H9 (cell line): ENCODE data around the gene SNRPA1. TPM values are rescaled to one million over a fixed set of nuclear protein-coding genes. Genes with fewer than 3 reads are reported as not detected.

ENCODE experiments used
- DNase-seq: peaks from one replicate; pipeline ENCODE4 v3.0.0-alpha.2; 2017
- H2AFZ ChIP-seq: one replicate; pipeline ENCODE4 v1.6.1; 2013; ENCODE audit warnings: mild to moderate bottlenecking, low read length, control low read depth, moderate library complexity
- H2AK5ac ChIP-seq: 2 replicates; pipeline ENCODE4 v1.6.1; 2013; ENCODE audit warnings: low read length, control low read depth, mixed read lengths; ENCODE audit not compliant: insufficient read length
- H2BK120ac ChIP-seq: one replicate; pipeline ENCODE4 v1.6.1; 2013; ENCODE audit warnings: low read depth, mild to moderate bottlenecking, low read length, control low read depth, inconsistent platforms; ENCODE audit not compliant: poor library complexity, severe bottlenecking
- H2BK12ac ChIP-seq: 2 replicates; pipeline ENCODE4 v1.6.1; 2013; ENCODE audit warnings: low read length, control low read depth, mixed read lengths, low read depth; ENCODE audit not compliant: insufficient read length
- H2BK15ac ChIP-seq: 2 replicates; pipeline ENCODE4 v1.6.1; 2013; ENCODE audit warnings: low read depth, low read length, control low read depth
- H2BK20ac ChIP-seq: one replicate; pipeline ENCODE4 v1.6.1; 2013; ENCODE audit warnings: low read depth, mild to moderate bottlenecking, low read length, control low read depth, inconsistent platforms; ENCODE audit not compliant: poor library complexity, severe bottlenecking
- H2BK5ac ChIP-seq: 2 replicates; pipeline ENCODE4 v1.6.1; 2013; ENCODE audit warnings: low read length, control low read depth, mixed read lengths; ENCODE audit not compliant: insufficient read length
- H3K14ac ChIP-seq: 2 replicates; pipeline ENCODE4 v1.6.1; 2013; ENCODE audit warnings: low read length, control low read depth; ENCODE audit not compliant: insufficient read depth
- H3K18ac ChIP-seq: 2 replicates; pipeline ENCODE4 v1.6.1; 2013; ENCODE audit warnings: low read depth, mild to moderate bottlenecking, mixed read lengths, low read length, control low read depth; ENCODE audit not compliant: insufficient read length
- H3K23ac ChIP-seq: 2 replicates; pipeline ENCODE4 v1.6.1; 2013; ENCODE audit warnings: low read length, control low read depth, mixed read lengths, low read depth; ENCODE audit not compliant: insufficient read length
- H3K23me2 ChIP-seq: 2 replicates; pipeline ENCODE4 v1.6.1; 2013; ENCODE audit warnings: low read depth, mild to moderate bottlenecking, mixed read lengths, low read length, control low read depth; ENCODE audit not compliant: insufficient read length, poor library complexity, severe bottlenecking
- H3K27ac ChIP-seq: 2 replicates; pipeline ENCODE4 v1.5.1; 2013; ENCODE audit warnings: low read length, control low read depth, mixed read lengths, low read depth; ENCODE audit not compliant: insufficient read length
- H3K27me3 ChIP-seq: 2 replicates; pipeline ENCODE4 v1.6.1; 2013; ENCODE audit warnings: low read length, control low read depth, inconsistent platforms; ENCODE audit not compliant: insufficient read depth
- H3K4ac ChIP-seq: 2 replicates; pipeline ENCODE4 v1.6.1; 2013; ENCODE audit warnings: low read depth, mild to moderate bottlenecking, control low read depth, inconsistent platforms, low read length, moderate library complexity
- H3K4me1 ChIP-seq: 2 replicates; pipeline ENCODE4 v1.6.1; 2013; ENCODE audit warnings: low read length, control low read depth, inconsistent platforms; ENCODE audit not compliant: insufficient read depth
- H3K4me2 ChIP-seq: 2 replicates; pipeline ENCODE4 v1.6.1; 2013; ENCODE audit warnings: low read length, control low read depth, mixed read lengths; ENCODE audit not compliant: insufficient read length, insufficient read depth
- H3K56ac ChIP-seq: 2 replicates; pipeline ENCODE4 v1.6.1; 2013; ENCODE audit warnings: low read depth, mild to moderate bottlenecking, mixed read lengths, low read length, control low read depth; ENCODE audit not compliant: insufficient read length
- H3K79me1 ChIP-seq: 2 replicates; pipeline ENCODE4 v1.6.1; 2013; ENCODE audit warnings: low read depth, mild to moderate bottlenecking, moderate library complexity, low read length, control low read depth, inconsistent platforms; ENCODE audit not compliant: insufficient read depth, poor library complexity, severe bottlenecking
- H3K79me2 ChIP-seq: 2 replicates; pipeline ENCODE4 v1.6.1; 2013; ENCODE audit warnings: low read length, control low read depth, inconsistent platforms; ENCODE audit not compliant: insufficient read depth
- H3K9ac ChIP-seq: 2 replicates; pipeline ENCODE4 v1.6.1; 2013; ENCODE audit warnings: low read length, control low read depth, mixed read lengths; ENCODE audit not compliant: insufficient read length; ENCODE audit errors: extremely low read depth
- H3K9me3 ChIP-seq: one replicate; pipeline ENCODE4 v1.6.1; 2013; ENCODE audit warnings: low read depth, low read length, inconsistent platforms; ENCODE audit not compliant: control insufficient read depth
- H3T11ph ChIP-seq: one replicate; pipeline ENCODE4 v1.6.1; 2013; ENCODE audit warnings: mild to moderate bottlenecking, low read length, control low read depth, inconsistent platforms
- H4K20me1 ChIP-seq: one replicate; pipeline ENCODE4 v1.6.1; 2013; ENCODE audit not compliant: control insufficient read depth, insufficient read length, insufficient read depth
- H4K5ac ChIP-seq: 2 replicates; pipeline ENCODE4 v1.6.1; 2013; ENCODE audit warnings: low read depth, mild to moderate bottlenecking, mixed read lengths, low read length, control low read depth; ENCODE audit not compliant: insufficient read length
- H4K8ac ChIP-seq: replicated peaks from 2 replicates; pipeline ENCODE4 v1.6.1; 2013; ENCODE audit warnings: low read length, control low read depth, mixed read lengths, low read depth; ENCODE audit not compliant: insufficient read length
- H4K91ac ChIP-seq: 2 replicates; pipeline ENCODE4 v1.6.1; 2013; ENCODE audit warnings: low read depth, mild to moderate bottlenecking, moderate library complexity, mixed read lengths, low read length, control low read depth; ENCODE audit not compliant: insufficient read length
- H3K27ac Mint-ChIP-seq, 3 experiments: 2 replicates in 2 of 3; 3 replicates in 1 of 3; pipeline ENCODE4 v1.8.0; 2020 to 2021; ENCODE audit warnings: mixed read lengths in 3 of 3, mild to moderate bottlenecking in 1 of 3, moderate library complexity in 1 of 3
- H3K27me3 Mint-ChIP-seq: 2 replicates; pipeline ENCODE4 v1.8.0; 2021; ENCODE audit warnings: low read depth, mild to moderate bottlenecking, moderate library complexity, mixed read lengths
- H3K36me3 Mint-ChIP-seq, 3 experiments: 2 replicates in 2 of 3; 3 replicates in 1 of 3; pipeline ENCODE4 v1.8.0; 2020 to 2021; ENCODE audit warnings: low read depth in 3 of 3, mixed read lengths in 3 of 3; ENCODE audit not compliant: insufficient read depth in 1 of 3
- H3K4me1 Mint-ChIP-seq, 2 experiments: 2 replicates each; pipeline ENCODE4 v1.8.0; 2020; ENCODE audit warnings: mixed read lengths in 2 of 2
- H3K4me3 Mint-ChIP-seq, 2 experiments: 2 replicates in 1 of 2; 3 replicates in 1 of 2; pipeline ENCODE4 v1.8.0; 2020 to 2021; ENCODE audit warnings: mild to moderate bottlenecking in 2 of 2, mixed read lengths in 2 of 2, moderate library complexity in 1 of 2
- H3K9me3 Mint-ChIP-seq, 2 experiments: 2 replicates in 1 of 2; 3 replicates in 1 of 2; pipeline ENCODE4 v1.8.0; 2020; ENCODE audit warnings: mild to moderate bottlenecking in 2 of 2, mixed read lengths in 2 of 2, moderate library complexity in 1 of 2
- WGBS: extraction: QIAGEN DNeasy Blood & Tissue Kit; methylation state at CpG from one replicate; pipeline ENCODE4 v1.1.7; 2013; ENCODE audit warnings: missing lambda C conversion rate, low lambda C conversion rate, mixed read lengths; ENCODE audit not compliant: insufficient read length; ENCODE audit errors: extremely low coverage; 5-methylcytosine and 5-hydroxymethylcytosine counted together
- total RNA-seq: library from RNA; stranded (reverse); gene quantifications from 2 replicates; pipeline ENCODE4 v1.2.1, GENCODE V29; 2021
- TF ChIP-seq, protein P1 (sequence below): fragments of 200-600 bp; sonication (generic); conservative IDR thresholded peaks from 3 replicates; pipeline ENCODE4 v1.8.0; 2021; ENCODE audit warnings: antibody characterized with exemption, mild to moderate bottlenecking

SNRPA1 gene
- total RNA-seq, 1 experiment from 2014 or later, result 145 TPM

DNA sequence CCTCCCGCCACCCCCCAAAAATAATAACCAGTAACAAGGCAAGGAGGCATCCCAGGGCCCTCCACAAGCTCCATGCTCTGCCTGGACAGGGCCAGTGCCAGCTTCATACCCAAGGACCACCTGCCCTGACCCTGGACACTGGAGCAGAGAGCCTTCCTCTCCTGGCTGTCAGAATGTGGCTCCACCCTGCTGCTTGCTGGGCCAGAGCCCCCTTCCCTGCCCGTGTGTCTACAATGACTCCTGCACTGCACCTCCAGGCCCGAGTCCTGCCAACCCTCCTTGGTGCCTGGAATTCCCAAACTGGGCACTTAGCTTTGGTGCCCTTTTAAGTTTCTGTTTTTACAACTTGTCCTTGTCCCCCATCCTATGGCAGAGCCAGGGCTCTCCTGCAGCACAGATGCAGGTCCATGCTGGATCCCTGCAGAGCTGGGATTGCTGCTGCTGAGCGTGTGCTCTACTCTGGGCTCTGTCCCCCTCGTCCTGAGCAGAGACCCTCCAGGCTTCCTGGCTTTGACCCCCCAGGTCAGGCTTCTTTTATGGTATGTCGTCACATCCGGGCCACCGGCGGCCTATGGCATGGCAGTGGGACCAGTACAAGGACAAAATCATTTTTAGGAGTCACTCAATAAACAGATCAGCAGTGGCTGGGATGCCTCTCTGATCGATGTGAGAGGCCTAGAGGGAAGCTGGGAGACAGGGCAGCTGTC is 11.4 kb upstream of the SNRPA1 start:
- Histone ChIP-seq H3K79me1 (no peaks in the 10 kb centered on the region), H4K5ac (no peak overlapping the region), H3K14ac (no peak overlapping the region), H2BK15ac (no peak overlapping the region), H2BK120ac (no peak overlapping the region), H3K4me1 (no peaks in the 10 kb centered on the region), H3K27ac (no peak overlapping the region), H3K27me3 (no peaks in the 10 kb centered on the region), H2AK5ac (no peak overlapping the region), H2AFZ (no peak overlapping the region), H4K91ac (no peak overlapping the region), H2BK5ac (no peak overlapping the region), H3K56ac (no peak overlapping the region), H4K20me1 (no peaks in the 10 kb centered on the region), H3K18ac (no peak overlapping the region), H3K4me2 (no peak overlapping the region), H3K4ac (no peak overlapping the region), H2BK12ac (no peak overlapping the region), H3K23me2 (no peaks in the 10 kb centered on the region), H3K9me3 (no peaks in the 10 kb centered on the region), H3K79me2 (no peaks in the 10 kb centered on the region), H3K9ac (no peak overlapping the region), H4K8ac (no peak overlapping the region), H2BK20ac (no peak overlapping the region), H3T11ph (no peak overlapping the region), H3K23ac (no peak overlapping the region)
- H3K4me1 Mint-ChIP-seq, result peaks cover 0 to 4% of the 10 kb centered on the region in 2 experiments; a peak in 1 of 4 replicates
- H3K36me3 Mint-ChIP-seq, result no peaks in the 10 kb centered on the region
- H3K9me3 Mint-ChIP-seq, result no peaks in the 10 kb centered on the region
- no peaks in the 10 kb centered on the region for H3K27me3 Mint-ChIP-seq
- TF ChIP-seq, protein P1, sequence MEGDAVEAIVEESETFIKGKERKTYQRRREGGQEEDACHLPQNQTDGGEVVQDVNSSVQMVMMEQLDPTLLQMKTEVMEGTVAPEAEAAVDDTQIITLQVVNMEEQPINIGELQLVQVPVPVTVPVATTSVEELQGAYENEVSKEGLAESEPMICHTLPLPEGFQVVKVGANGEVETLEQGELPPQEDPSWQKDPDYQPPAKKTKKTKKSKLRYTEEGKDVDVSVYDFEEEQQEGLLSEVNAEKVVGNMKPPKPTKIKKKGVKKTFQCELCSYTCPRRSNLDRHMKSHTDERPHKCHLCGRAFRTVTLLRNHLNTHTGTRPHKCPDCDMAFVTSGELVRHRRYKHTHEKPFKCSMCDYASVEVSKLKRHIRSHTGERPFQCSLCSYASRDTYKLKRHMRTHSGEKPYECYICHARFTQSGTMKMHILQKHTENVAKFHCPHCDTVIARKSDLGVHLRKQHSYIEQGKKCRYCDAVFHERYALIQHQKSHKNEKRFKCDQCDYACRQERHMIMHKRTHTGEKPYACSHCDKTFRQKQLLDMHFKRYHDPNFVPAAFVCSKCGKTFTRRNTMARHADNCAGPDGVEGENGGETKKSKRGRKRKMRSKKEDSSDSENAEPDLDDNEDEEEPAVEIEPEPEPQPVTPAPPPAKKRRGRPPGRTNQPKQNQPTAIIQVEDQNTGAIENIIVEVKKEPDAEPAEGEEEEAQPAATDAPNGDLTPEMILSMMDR, result no peak
- DNase-seq, result peak; percentile 18
- H3K27ac Mint-ChIP-seq, result peak overlapping the region in 1 of 3 experiments; percentile 55; a peak in 2 of 7 replicates
- no CpG with 5 or more reads among the region's 10 CpGs for WGBS
- no peak overlapping the region for H3K4me3 Mint-ChIP-seq
